ENCODE measurements around the gene HPN.
A peak's percentile ranks its signal among the peaks of the same experiment; 100 is the strongest.
"Not testable (repeated sequence)": the region's sequence is repeated elsewhere in the genome, so short reads cannot be mapped to it uniquely, and the experiment has no call there.

Gene HPN

DNA sequence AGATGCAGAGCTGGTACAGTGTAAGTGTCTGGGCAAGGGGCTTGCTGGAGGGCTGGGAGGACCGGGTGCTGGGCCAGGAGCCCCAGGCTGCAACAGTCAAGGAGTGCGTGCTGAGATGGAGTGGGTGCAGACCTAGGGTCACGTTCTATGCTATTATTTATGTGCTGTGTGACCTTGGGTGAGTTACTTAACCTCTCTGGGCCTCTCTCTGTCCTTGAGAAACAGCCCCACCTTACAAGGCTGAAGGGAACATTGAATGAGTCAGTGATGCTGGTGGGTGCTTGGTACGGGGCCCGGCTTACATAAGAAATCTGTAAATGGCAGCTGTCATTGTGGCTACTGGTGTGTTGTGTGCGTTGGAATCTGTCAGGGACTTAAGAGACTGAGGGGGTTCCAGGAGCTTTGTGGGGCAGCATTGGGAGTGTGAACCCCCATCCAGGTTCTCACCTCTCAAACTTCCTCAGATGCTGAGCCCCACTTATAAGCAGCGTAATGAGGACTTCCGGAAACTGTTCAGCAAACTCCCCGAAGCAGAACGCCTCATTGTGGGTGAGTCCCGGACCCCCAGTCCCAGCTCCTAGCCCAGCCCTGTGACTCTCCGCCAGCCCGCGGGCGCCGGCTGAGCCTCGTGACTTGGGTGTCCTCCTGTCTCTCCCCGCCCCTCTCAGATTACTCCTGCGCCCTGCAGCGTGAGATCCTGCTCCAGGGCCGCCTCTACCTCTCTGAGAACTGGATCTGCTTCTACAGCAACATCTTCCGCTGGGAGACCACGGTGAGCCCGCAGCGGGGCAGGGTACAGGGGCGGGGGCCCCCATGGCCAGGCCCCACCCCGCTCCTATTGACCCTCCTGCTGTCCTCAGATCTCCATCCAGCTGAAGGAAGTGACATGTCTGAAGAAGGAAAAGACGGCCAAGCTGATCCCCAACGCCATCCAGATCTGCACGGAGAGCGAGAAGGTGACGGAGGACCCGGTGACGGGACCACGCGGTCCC is 31.8 kb upstream of the HPN start:
- H3K27ac ChIP-seq: peak overlapping the region; percentile 17
- TF ChIP-seq, protein P1, sequence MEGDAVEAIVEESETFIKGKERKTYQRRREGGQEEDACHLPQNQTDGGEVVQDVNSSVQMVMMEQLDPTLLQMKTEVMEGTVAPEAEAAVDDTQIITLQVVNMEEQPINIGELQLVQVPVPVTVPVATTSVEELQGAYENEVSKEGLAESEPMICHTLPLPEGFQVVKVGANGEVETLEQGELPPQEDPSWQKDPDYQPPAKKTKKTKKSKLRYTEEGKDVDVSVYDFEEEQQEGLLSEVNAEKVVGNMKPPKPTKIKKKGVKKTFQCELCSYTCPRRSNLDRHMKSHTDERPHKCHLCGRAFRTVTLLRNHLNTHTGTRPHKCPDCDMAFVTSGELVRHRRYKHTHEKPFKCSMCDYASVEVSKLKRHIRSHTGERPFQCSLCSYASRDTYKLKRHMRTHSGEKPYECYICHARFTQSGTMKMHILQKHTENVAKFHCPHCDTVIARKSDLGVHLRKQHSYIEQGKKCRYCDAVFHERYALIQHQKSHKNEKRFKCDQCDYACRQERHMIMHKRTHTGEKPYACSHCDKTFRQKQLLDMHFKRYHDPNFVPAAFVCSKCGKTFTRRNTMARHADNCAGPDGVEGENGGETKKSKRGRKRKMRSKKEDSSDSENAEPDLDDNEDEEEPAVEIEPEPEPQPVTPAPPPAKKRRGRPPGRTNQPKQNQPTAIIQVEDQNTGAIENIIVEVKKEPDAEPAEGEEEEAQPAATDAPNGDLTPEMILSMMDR (conservative IDR thresholded peaks at IDR 0.05; ENCODE audit: low read depth): no peak
- CTCF ChIA-PET: no interaction called here
- no peak for DNase-seq (ENCODE audit: low spot score)
- POLR2A ChIA-PET (ENCODE audit: low non-redundant PET): no interaction called here

DNA sequence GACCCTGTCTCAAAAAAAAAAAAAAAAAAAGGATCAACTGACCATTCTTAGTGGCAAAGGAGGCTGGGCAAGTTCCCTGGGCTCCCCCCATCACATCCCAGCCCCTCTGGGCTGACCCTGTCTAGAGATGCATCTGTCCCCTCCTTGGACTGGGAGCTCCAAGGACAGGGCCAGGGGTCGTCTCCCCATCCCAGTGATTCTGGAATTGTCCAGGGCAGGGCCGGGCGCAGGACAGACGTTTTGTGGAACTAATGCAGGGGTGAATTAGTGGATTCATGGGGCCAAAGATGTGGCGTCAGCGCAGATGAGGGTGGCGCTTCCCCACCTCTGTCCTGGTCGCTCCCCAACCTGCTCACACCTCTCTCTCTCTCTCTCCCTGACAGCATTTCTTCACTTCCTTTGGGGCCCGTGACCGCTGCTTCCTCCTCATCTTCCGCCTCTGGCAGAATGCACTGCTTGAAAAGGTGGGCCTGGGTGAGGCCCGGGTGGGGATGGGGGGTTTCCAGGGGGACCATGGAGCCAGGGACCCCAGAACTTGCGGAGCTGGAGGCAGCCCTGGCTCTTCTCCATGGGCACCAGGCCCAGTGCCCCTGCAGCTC is 30.3 kb upstream of the HPN start:
- peak overlapping the region; percentile 8; the same call in 1 of the 2 replicates for H3K27ac ChIP-seq
- TF ChIP-seq, protein P1 (conservative IDR thresholded peaks at IDR 0.05; ENCODE audit: low read depth): no peak
- DNase-seq (ENCODE audit: low spot score): no peak
- POLR2A ChIA-PET (ENCODE audit: low non-redundant PET): no interaction called here
- CTCF ChIA-PET: no interaction called here

DNA sequence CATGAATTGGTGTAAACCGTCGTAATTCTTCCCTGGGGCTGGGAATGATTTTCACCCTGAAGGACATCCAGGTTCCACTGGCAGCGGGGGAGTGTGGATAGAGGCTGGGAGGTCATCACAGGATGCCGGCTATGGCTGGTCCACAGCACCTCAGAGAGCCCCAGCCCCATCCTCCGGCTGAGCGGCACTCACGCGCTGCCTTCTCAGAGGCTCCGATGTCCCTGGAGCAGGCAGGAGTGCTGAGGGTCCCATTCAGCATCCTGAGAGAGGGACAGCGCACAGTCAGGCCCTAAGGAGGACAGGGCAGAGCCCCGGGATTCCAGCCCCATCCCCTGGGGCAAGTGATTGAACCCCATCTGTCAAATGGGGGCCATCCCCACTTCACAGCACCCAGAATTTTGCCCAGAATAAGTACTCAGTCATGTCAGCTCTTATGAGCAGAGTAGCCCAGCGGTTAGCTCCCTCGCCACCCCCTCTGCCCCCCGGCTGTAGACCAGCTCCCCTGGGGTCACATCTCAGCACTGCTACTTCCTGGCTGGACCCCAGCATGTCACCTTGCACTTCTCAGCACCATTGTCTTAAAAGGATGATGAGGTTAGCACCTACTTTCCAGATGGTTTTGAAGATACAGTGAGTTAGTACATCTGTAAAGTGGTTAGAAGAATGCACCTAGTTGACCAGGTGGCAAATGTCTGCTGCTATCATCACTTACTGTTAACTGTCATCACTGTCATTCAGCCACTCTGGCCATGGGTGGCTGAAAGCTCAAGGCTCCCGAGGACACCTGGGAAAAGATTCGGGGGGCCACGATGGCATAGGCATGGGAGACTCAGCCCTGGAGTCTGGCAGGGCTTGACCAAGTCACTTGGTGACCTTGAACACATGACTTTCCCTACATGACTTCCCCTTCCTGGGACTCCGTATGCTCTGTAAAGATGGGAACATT is 29.5 kb upstream of the HPN start:
- no peak for DNase-seq (ENCODE audit: low spot score)
- TF ChIP-seq, protein P1 (conservative IDR thresholded peaks at IDR 0.05; ENCODE audit: low read depth): no peak
- CTCF ChIA-PET: interaction anchor here (0.6 to 1.3 kb wide), 2 partner anchors 40 to 104 kb away, joined by 3 to 4 read pairs; no protein-coding TSS in a partner anchor
- POLR2A ChIA-PET (ENCODE audit: low non-redundant PET): no interaction called here
- H3K27ac ChIP-seq: peak overlapping the region; percentile 8

DNA sequence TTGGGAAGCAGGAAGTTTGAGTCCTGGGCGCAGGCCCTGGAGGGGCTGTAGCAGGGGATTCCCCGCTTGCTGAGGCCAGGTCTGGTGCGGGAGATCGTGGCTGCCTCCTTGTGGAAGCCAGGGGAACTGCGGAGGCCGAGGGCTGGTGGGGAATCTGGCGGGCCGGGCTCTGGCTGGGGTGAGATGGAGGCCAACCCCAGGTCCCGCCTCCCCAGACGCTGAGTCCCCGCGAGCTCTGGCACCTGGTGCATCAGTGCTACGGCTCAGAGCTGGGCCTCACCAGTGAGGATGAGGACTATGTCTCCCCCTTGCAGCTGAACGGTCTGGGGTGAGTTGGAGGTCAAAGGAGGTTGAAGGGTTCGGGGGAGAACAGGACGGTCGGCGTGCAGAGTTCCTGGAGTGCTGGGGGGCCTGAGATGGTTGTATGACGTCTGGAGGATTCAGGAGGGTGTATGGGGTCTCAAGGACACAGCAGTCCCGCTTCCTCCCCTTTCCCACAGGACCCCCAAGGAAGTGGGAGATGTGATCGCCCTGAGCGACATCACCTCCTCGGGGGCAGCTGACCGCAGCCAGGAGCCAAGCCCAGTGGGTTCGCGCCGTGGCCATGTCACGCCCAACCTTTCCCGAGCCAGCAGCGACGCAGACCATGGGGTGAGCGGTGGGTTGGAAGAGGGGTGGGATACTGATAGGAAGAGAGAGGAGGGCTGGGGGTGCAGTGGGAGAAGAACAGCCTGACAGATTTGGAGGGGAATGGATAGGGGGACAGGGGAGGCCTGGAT is 28.3 kb upstream of the HPN start:
- ChIA-PET CTCF (no interaction called here), POLR2A (ENCODE audit: low non-redundant PET) (no interaction called here)
- H3K27ac ChIP-seq: peak overlapping the region; percentile 18
- no peak for DNase-seq (ENCODE audit: low spot score)
- TF ChIP-seq, protein P1 (conservative IDR thresholded peaks at IDR 0.05; ENCODE audit: low read depth): peak; percentile 66; the same call in 1 of the 2 replicates

DNA sequence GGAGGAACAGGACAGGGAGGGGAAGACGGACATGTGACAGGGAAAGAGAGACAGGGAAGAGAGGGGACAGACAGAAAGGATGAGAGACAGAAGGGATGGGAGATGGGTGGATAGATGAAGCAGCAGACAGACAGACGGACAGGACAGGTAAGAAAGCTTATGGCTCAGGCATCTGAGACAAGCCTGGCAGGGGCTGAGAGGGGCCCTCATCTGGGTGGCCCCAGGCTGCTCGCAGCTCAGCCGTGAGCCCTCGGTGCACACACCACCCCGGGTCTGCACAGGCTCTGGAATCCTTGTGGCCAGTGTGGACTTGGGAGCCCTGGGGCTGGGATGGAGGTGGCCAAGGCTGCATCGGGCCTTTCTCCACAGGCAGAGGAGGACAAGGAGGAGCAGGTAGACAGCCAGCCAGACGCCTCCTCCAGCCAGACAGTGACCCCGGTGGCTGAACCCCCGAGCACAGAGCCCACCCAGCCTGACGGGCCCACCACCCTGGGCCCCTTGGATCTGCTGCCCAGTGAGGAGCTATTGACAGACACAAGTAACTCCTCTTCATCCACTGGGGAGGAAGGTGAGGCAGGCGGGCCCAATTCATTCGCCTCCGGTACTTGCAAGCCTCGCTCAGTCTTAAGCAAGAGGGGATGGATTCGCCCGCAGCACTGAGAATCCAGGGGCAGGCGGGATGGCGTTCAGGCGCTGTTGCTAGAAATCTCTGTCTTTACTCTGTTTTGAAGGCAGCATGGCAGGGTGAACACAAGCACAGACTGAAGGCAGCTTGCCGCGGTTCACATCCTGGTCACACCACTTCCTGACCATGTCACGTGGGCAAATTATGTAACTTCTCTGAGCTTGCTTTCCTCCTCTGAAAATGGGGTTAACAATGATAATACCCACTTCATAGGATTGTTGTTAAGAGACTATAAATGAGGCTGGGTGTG is 27.4 kb upstream of the HPN start:
- CTCF ChIA-PET: no interaction called here
- H3K27ac ChIP-seq: peak overlapping the region; percentile 18
- TF ChIP-seq, protein P1 (conservative IDR thresholded peaks at IDR 0.05; ENCODE audit: low read depth): no peak
- POLR2A ChIA-PET (ENCODE audit: low non-redundant PET): no interaction called here
- DNase-seq (ENCODE audit: low spot score): no peak

DNA sequence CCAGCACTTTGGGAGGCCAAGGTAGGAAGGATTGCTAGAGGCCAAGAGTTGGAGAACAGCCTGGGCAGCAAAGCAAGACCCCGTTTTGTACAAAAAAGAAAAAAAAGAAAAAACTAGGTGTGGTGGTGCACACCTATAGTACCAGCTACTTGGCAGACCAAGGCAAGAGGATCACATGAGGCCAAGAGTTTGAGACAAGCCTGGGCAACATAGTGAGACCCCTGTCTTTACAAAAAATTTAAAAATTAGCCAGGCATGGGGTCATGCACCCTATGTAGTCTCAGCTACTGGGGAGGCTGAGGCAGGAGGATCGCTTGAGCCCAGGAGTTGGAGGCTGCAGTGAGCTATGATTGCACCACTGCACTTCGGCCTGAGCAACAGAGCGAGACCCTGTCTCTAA is 26.7 kb upstream of the HPN start:
- CTCF ChIA-PET; DNase-seq (ENCODE audit: low spot score); POLR2A ChIA-PET (ENCODE audit: low non-redundant PET); H3K27ac ChIP-seq: not testable (repeated sequence)
